Esophagus (tissue), 2 donors: ENCODE results near the gene PHACTR3. TPM values are rescaled to one million over a fixed set of nuclear protein-coding genes. Genes with fewer than 3 reads are reported as not detected.

Experiments
- H3K27ac ChIP-seq, 2 donors: one replicate each; pipeline ENCODE4 v1.5.1; 2013; ENCODE audit warnings: low read depth in 2 of 2, mild to moderate bottlenecking in 2 of 2, inconsistent platforms in 1 of 2, low read length in 1 of 2, moderate library complexity in 1 of 2
- H3K27me3 ChIP-seq, 2 donors: one replicate each; pipeline ENCODE4 v1.6.1; 2013; ENCODE audit warnings: low read length in 2 of 2, control low read depth in 1 of 2, mild to moderate bottlenecking in 1 of 2; ENCODE audit not compliant: insufficient read depth in 2 of 2, control insufficient read depth in 1 of 2
- H3K36me3 ChIP-seq, 2 donors: one replicate each; pipeline ENCODE4 v1.6.1; 2013; ENCODE audit warnings: low read length in 1 of 2; ENCODE audit not compliant: control insufficient read depth in 2 of 2, insufficient read depth in 2 of 2
- H3K4me1 ChIP-seq, 2 donors: one replicate each; pipeline ENCODE4 v1.6.1; 2013; ENCODE audit warnings: low read length in 1 of 2; ENCODE audit not compliant: control insufficient read depth in 2 of 2, insufficient read depth in 2 of 2
- H3K4me3 ChIP-seq, 2 donors: one replicate each; pipeline ENCODE4 v1.5.1; 2013; ENCODE audit warnings: low read length in 2 of 2, mild to moderate bottlenecking in 2 of 2, low read depth in 1 of 2, moderate library complexity in 1 of 2
- H3K9me3 ChIP-seq, 2 donors: one replicate each; pipeline ENCODE4 v1.6.1; 2013; ENCODE audit warnings: mild to moderate bottlenecking in 2 of 2, low read depth in 1 of 2, low read length in 1 of 2, moderate library complexity in 1 of 2; ENCODE audit not compliant: control insufficient read depth in 2 of 2, insufficient read depth in 1 of 2
- WGBS, 2 donors: extraction: QIAGEN DNeasy Blood & Tissue Kit; methylation state at CpG; one replicate each; pipeline ENCODE4 v1.1.7; 2013; 5-methylcytosine and 5-hydroxymethylcytosine counted together
- polyA plus RNA-seq, 2 donors: library from polyadenylated mRNA; stranded (reverse); fragments of 200-250 nt; gene quantifications; one replicate each; pipeline ENCODE4 v1.2.3, GENCODE V29; 2013
- donor health status: healthy with polysubstance abuse.
- donor health status: Bipolar disorder and iron deficiency.

The PHACTR3 gene
- polyA plus RNA-seq, 2 donors: 0.27 to 0.83 TPM

- no peaks in the 10 kb centered on the region for H3K9me3 ChIP-seq
- no peaks in the 10 kb centered on the region for H3K36me3 ChIP-seq
- H3K4me3 ChIP-seq: no peak overlapping the region
- H3K27me3 ChIP-seq: no peaks in the 10 kb centered on the region
- WGBS, 2 donors: 79 to 94% methylated on average over 6 of the region's 6 CpGs
- H3K27ac ChIP-seq: no peak overlapping the region
- no peaks in the 10 kb centered on the region for H3K4me1 ChIP-seq
Observed at GRCh38 chr20:59633656-59634251, 29.4 kb downstream of the PHACTR3 start.

GRCh38 chr20:59634435-59635005 lies 30.2 kb downstream of the PHACTR3 start:
- H3K4me3 ChIP-seq: no peak overlapping the region
- 69 to 72% methylated on average over 18 of the region's 18 CpGs for WGBS, 2 donors

DNA sequence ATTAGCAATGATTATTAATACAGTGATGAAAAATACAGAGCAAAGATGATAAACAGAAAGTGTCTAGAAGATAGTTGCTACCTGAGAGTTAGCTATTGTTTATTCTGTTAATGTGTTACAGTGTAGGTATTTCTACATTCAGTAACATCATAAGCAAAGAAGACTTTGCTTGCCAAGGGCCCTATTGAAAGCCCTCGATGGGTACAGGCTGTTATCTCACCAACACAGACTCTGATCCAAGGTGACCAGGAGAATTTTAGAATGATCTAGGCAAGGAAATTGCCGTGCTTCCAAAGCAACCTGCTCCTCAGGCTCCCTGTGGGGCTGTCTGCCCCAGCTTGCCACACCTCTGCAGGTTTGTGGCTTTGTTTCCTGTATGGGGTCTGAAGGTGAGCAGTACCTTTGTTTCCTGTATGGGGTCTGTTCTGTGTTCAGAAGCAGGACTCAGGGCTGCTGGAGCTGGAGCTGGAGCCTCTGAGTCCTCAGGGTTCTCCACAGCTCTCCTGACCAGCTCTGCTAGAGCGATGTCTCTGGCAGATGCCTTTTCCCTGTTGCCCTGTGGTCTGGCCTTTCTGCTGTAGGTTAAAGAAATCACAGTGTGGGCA lies 32.5 kb downstream of the PHACTR3 start:
- Histone ChIP-seq H3K4me3 (no peak overlapping the region), H3K9me3 (no peaks in the 10 kb centered on the region), H3K27ac (no peak overlapping the region), H3K36me3 (no peaks in the 10 kb centered on the region), H3K4me1 (no peaks in the 10 kb centered on the region), H3K27me3 (no peaks in the 10 kb centered on the region)
- 58 to 69% methylated on average over 3 of the region's 3 CpGs for WGBS, 2 donors

More at GRCh38 chr20:59634435-59635005, 30.2 kb downstream of the PHACTR3 start:
- Histone ChIP-seq H3K9me3 (no peaks in the 10 kb centered on the region), H3K27ac (no peak overlapping the region), H3K4me1 (no peaks in the 10 kb centered on the region), H3K36me3 (no peaks in the 10 kb centered on the region), H3K27me3 (no peaks in the 10 kb centered on the region)

- Histone ChIP-seq H3K27me3 (no peaks in the 10 kb centered on the region), H3K9me3 (no peaks in the 10 kb centered on the region), H3K36me3 (no peaks in the 10 kb centered on the region), H3K4me3 (no peak overlapping the region), H3K4me1 (no peaks in the 10 kb centered on the region), H3K27ac (no peak overlapping the region)
- 88 to 89% methylated on average over 5 of the region's 5 CpGs for WGBS, 2 donors
Observed at GRCh38 chr20:59640267-59640666, 35.9 kb downstream of the PHACTR3 start.

- Histone ChIP-seq H3K4me1 (no peaks in the 10 kb centered on the region), H3K27me3 (no peaks in the 10 kb centered on the region), H3K36me3 (no peaks in the 10 kb centered on the region), H3K4me3 (no peak overlapping the region), H3K27ac (peak overlapping the region in 1 of 2 donors; percentile 18), H3K9me3 (peaks cover 0 to under 1% of the 10 kb centered on the region in 2 donors)
- 61 to 69% methylated on average over 12 of the region's 12 CpGs for WGBS, 2 donors
Observed at GRCh38 chr20:59643615-59644061, 39.3 kb downstream of the PHACTR3 start.

GRCh38 chr20:59644371-59644939 lies 40.1 kb downstream of the PHACTR3 start:
- 86 to 89% methylated on average over 10 of the region's 10 CpGs for WGBS, 2 donors

GRCh38 chr20:59645271-59645670 lies 40.9 kb downstream of the PHACTR3 start:
- Histone ChIP-seq H3K4me1 (no peaks in the 10 kb centered on the region), H3K27me3 (no peaks in the 10 kb centered on the region), H3K36me3 (no peaks in the 10 kb centered on the region), H3K4me3 (no peak overlapping the region), H3K27ac (no peak overlapping the region), H3K9me3 (peaks cover 0 to 2% of the 10 kb centered on the region in 2 donors)
- WGBS, 2 donors: 74 to 75% methylated on average over 9 of the region's 9 CpGs

More at GRCh38 chr20:59644371-59644939, 40.1 kb downstream of the PHACTR3 start:
- H3K4me3 ChIP-seq: no peak overlapping the region
- peaks cover 0 to 2% of the 10 kb centered on the region in 2 donors for H3K9me3 ChIP-seq
- no peaks in the 10 kb centered on the region for H3K27me3 ChIP-seq
- no peaks in the 10 kb centered on the region for H3K36me3 ChIP-seq
- H3K27ac ChIP-seq: no peak overlapping the region
- H3K4me1 ChIP-seq: no peaks in the 10 kb centered on the region

DNA sequence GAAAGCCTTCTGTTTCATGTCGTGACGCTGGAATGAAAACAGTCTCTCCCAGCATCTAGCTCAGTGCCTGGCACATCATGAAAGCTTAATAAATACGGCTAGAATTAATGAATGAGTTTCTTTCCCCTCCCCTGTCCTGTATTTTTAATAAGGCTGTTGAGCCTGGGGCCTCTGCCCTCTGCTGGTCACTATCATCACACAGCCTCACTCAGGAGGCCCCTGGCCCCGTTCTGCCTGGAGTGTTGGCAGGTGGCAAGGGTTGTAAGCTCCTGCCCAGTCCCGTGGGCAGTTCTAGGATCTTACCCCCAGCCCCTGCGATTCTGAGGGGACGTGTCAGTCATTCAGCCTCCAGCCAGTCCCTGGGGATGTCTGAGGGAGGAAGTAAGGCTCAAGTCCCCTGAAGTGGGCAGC lies 41.4 kb downstream of the PHACTR3 start:
- no peaks in the 10 kb centered on the region for H3K4me1 ChIP-seq
- peaks cover 0 to 2% of the 10 kb centered on the region in 2 donors for H3K9me3 ChIP-seq
- no peaks in the 10 kb centered on the region for H3K36me3 ChIP-seq
- H3K27ac ChIP-seq: no peak overlapping the region
- 59 to 63% methylated on average over 7 of the region's 7 CpGs for WGBS, 2 donors
- no peaks in the 10 kb centered on the region for H3K27me3 ChIP-seq
- no peak overlapping the region for H3K4me3 ChIP-seq

- H3K27me3 ChIP-seq: no peaks in the 10 kb centered on the region
- peaks cover 0 to 2% of the 10 kb centered on the region in 2 donors for H3K9me3 ChIP-seq
- no peak overlapping the region for H3K27ac ChIP-seq
- 77 to 79% methylated on average over 3 of the region's 3 CpGs for WGBS, 2 donors
- H3K4me3 ChIP-seq: no peak overlapping the region
- H3K36me3 ChIP-seq: no peaks in the 10 kb centered on the region
- no peaks in the 10 kb centered on the region for H3K4me1 ChIP-seq
Observed at GRCh38 chr20:59646487-59646886, 42.1 kb downstream of the PHACTR3 start.
